Nephron (organoid): ENCODE data around the gene EHBP1.

ENCODE experiments used
- H3K27ac Mint-ChIP-seq, 3 experiments: 2 replicates each; pipeline ENCODE4 v1.8.0; 2020; ENCODE audit warnings: mixed read lengths in 3 of 3, mild to moderate bottlenecking in 2 of 3, moderate library complexity in 1 of 3
- H3K27me3 Mint-ChIP-seq: 2 replicates; pipeline ENCODE4 v1.8.0; 2021; ENCODE audit warnings: low read depth, mild to moderate bottlenecking, moderate library complexity, mixed read lengths
- H3K36me3 Mint-ChIP-seq: 2 replicates; pipeline ENCODE4 v1.8.0; 2020; ENCODE audit warnings: low read depth, mixed read lengths
- H3K4me1 Mint-ChIP-seq: 2 replicates; pipeline ENCODE4 v1.8.0; 2020; ENCODE audit warnings: mixed read lengths
- H3K4me3 Mint-ChIP-seq, 3 experiments: 2 replicates each; pipeline ENCODE4 v1.8.0; 2020; ENCODE audit warnings: mild to moderate bottlenecking in 3 of 3, mixed read lengths in 3 of 3, moderate library complexity in 2 of 3
- H3K9me3 Mint-ChIP-seq: 2 replicates; pipeline ENCODE4 v1.8.0; 2020; ENCODE audit warnings: mixed read lengths
- CTCF ChIP-seq, 3 experiments: fragments of 200-600 bp; sonication (generic); IDR thresholded peaks; one replicate each; pipeline ENCODE4 v1.5.0; 2021; ENCODE audit warnings: antibody characterized with exemption in 3 of 3; ENCODE audit not compliant: unreplicated experiment in 3 of 3

EHBP1 gene

GRCh38 chr2:62934517-62934916, 229.0 kb downstream of the EHBP1 start:
- Mint-ChIP-seq H3K9me3 (no peaks in the 10 kb centered on the region), H3K4me1 (no peaks in the 10 kb centered on the region), H3K4me3 (no peak overlapping the region), H3K27ac (no peak overlapping the region), H3K36me3 (no peaks in the 10 kb centered on the region), H3K27me3 (no peaks in the 10 kb centered on the region)
- TF ChIP-seq CTCF (IDR thresholded peaks at IDR 0.05; ENCODE audit: unreplicated experiment in 3 of 3): no peak

GRCh38 chr2:62938126-62938525, 232.6 kb downstream of the EHBP1 start:
- no peaks in the 10 kb centered on the region for H3K27me3 Mint-ChIP-seq
- no peaks in the 10 kb centered on the region for H3K36me3 Mint-ChIP-seq
- H3K4me3 Mint-ChIP-seq: no peak overlapping the region
- no peak overlapping the region for H3K27ac Mint-ChIP-seq
- H3K4me1 Mint-ChIP-seq: no peaks in the 10 kb centered on the region
- H3K9me3 Mint-ChIP-seq: no peaks in the 10 kb centered on the region
- TF ChIP-seq CTCF (IDR thresholded peaks at IDR 0.05; ENCODE audit: unreplicated experiment in 3 of 3): no peak

GRCh38 chr2:62939735-62940491, 234.4 kb downstream of the EHBP1 start:
- no peaks in the 10 kb centered on the region for H3K27me3 Mint-ChIP-seq
- peaks cover 5% of the 10 kb centered on the region for H3K36me3 Mint-ChIP-seq
- H3K4me1 Mint-ChIP-seq: no peaks in the 10 kb centered on the region
- no peak for TF ChIP-seq CTCF (IDR thresholded peaks at IDR 0.05; ENCODE audit: unreplicated experiment in 3 of 3)
- no peak overlapping the region for H3K27ac Mint-ChIP-seq
- no peak overlapping the region for H3K4me3 Mint-ChIP-seq
- no peaks in the 10 kb centered on the region for H3K9me3 Mint-ChIP-seq

- Mint-ChIP-seq H3K4me1 (no peaks in the 10 kb centered on the region), H3K9me3 (no peaks in the 10 kb centered on the region), H3K36me3 (peaks cover 5% of the 10 kb centered on the region), H3K4me3 (no peak overlapping the region), H3K27me3 (no peaks in the 10 kb centered on the region), H3K27ac (no peak overlapping the region)
- TF ChIP-seq CTCF (IDR thresholded peaks at IDR 0.05; ENCODE audit: unreplicated experiment in 3 of 3): no peak
Observed at GRCh38 chr2:62940697-62941096, 235.2 kb downstream of the EHBP1 start.

- H3K36me3 Mint-ChIP-seq: peaks cover 5% of the 10 kb centered on the region
- H3K27me3 Mint-ChIP-seq: no peaks in the 10 kb centered on the region
- H3K27ac Mint-ChIP-seq: no peak overlapping the region
- no peaks in the 10 kb centered on the region for H3K9me3 Mint-ChIP-seq
- TF ChIP-seq CTCF (IDR thresholded peaks at IDR 0.05; ENCODE audit: unreplicated experiment in 3 of 3): no peak
- no peaks in the 10 kb centered on the region for H3K4me1 Mint-ChIP-seq
- H3K4me3 Mint-ChIP-seq: no peak overlapping the region
Observed at GRCh38 chr2:62941413-62941812, 235.9 kb downstream of the EHBP1 start.

GRCh38 chr2:62944362-62944761, 238.8 kb downstream of the EHBP1 start:
- Mint-ChIP-seq H3K4me3 (no peak overlapping the region), H3K9me3 (no peaks in the 10 kb centered on the region), H3K4me1 (no peaks in the 10 kb centered on the region), H3K27ac (no peak overlapping the region), H3K27me3 (no peaks in the 10 kb centered on the region), H3K36me3 (peaks cover 10% of the 10 kb centered on the region)
- no peak for TF ChIP-seq CTCF (IDR thresholded peaks at IDR 0.05; ENCODE audit: unreplicated experiment in 3 of 3)
